NCI-H1417 (cell line): Measurements from ENCODE around the gene CRACR2B.
A peak's percentile ranks its signal among the peaks of the same experiment; 100 is the strongest.

Source experiments
- DNase-seq, 3 experiments: peaks; one replicate each; lab custom pipeline; 2025; lab: John Stamatoyannopoulos, UW

The CRACR2B gene

GRCh38 chr11:853682-854448 lies 26.1 kb downstream of the CRACR2B start:
- DNase-seq, result no peak

DNA sequence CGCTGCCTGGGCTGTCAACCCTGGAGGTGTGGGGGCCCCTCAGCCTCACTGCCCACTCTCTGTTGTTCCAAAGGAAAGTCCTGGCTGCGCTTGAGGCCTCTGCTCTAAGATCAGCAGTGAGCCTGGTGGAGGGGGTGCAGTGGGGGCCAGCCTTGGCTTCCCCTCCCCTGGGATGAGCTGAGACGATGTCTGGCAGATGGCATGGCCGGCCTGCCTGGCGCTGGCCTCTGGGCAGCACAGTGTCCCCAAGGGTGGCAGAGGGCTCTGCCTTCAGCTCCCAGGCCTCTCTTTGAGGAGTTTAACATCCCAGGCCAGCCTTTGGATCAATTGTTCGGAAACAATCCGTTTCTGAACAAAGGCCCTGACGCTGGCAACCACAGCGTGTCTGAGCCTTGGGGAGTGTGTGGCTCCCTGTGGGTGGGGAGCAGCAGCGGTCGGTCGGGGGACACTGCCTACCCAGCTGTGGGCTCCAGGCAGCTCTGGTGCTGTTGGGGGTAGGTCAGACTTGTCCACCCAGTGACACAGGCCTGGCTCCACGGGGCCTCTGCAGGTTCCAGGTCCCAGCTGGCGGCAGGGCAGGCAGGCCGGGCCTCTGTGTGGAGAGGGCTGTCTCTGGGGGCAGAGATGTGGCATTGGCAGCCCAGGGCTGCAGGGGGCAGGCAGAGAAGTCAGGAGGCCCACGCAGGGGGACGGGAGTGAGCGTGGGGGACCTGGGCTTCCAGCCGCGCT lies 27.0 kb downstream of the CRACR2B start:
- no peak for DNase-seq

- DNase-seq, result no peak
These were observed 27.6 kb downstream of the CRACR2B start for GRCh38 chr11:855330-855674.

DNA sequence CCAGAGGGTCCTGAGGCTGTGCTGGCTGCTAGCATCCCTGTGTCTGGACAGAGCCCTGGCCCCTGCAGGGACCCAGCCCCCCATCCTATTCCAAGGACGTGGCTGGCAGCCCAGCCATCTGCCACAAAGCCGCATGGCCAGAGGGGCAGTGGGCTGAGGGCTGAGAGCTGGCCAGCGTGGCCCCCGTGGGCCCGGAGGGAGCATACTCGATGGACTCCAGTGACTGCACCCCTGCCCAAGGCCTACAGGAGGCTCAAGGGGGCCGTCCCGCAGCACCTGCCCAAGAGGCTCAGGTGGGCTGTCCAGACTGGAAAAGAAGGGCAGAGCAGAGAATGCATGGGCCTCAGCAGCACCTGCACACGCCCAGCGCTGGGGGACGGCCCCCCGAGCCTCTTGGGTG lies 28.1 kb downstream of the CRACR2B start:
- DNase-seq, result no peak

GRCh38 chr11:856397-856796 lies 28.7 kb downstream of the CRACR2B start:
- no peak for DNase-seq

DNA sequence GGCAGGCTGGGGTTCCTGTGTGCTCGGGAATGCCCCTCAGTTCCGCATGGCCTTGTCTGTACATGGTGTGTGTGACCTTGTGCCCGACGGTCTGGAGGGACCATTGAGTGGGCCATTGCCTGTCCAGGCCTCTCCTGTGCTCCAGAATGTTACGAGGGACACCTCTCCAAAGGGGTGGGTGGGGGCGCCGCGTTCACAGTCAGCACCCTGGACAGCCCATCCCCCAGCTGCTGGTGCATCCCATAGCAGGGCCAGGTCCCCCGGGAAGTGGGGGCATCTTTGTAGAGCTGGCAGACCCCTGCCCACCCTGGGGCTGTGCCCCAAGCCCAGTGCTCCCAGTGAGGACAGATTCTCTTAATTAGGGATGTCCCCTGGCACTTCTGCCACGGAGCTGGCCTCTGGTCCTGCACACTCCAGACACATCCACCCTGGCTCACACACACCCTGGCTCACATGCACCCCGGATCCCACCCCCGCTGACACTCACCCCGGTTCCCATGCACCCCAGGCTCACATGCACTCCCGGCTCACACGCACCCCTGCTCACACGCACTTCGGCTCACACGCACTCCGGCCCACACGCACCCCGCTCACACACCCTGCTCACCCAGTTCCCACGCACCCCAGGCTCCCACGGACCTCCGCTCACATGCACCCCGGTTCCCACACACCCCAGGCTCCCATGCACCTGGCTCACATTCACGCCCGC lies 30.5 kb downstream of the CRACR2B start:
- no peak for DNase-seq

DNA sequence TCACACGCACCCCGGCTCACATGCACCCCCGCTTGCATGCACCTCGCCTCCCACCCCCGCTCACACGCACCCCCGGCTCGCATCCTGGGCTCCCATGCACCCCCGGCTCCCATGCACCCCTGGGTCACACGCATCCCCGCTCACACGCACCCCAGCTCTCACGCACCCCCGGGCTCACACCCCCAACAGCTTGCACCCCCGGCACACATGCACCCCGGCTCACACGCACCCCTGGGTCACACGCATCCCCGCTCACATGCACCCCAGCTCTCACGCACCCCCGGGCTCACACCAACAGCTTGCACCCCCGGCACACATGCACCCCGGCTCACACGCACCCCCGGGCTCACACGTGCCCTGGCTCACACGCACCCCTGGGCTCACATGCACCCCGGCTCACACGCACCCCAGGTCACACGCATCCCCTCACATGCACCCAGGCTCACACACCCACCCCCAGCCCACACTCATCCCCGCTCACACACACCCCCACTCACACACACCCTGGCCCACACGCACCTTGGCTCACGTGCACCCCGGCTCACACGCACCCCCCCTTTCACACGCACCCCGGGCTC lies 31.1 kb downstream of the CRACR2B start:
- DNase-seq, result no peak

- DNase-seq, result peak; percentile 56 to 70 (median 60)
These were observed 31.8 kb downstream of the CRACR2B start for GRCh38 chr11:859394-860131.

GRCh38 chr11:860234-861104 lies 32.8 kb downstream of the CRACR2B start:
- no peak for DNase-seq

DNA sequence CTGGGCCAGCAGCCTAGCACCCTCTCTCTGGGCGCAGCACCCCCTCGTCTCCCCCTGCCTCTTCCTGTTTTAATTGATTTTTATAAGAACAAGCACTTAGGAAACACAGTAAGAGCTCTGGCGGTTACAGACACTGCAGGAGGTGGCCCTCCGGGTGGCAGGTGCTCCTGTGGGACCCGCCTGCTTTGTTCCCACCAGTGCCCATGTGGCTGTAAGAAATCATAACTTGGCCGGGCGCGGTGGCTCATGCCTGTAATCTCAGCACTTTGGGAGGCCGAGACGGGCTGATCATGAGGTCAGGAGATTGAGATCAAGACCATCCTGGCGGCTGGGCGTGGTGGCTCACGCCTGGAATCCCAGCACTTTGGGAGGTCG lies 33.4 kb downstream of the CRACR2B start:
- peak in 2 of 3 experiments; percentile 53 to 77 for DNase-seq

DNA sequence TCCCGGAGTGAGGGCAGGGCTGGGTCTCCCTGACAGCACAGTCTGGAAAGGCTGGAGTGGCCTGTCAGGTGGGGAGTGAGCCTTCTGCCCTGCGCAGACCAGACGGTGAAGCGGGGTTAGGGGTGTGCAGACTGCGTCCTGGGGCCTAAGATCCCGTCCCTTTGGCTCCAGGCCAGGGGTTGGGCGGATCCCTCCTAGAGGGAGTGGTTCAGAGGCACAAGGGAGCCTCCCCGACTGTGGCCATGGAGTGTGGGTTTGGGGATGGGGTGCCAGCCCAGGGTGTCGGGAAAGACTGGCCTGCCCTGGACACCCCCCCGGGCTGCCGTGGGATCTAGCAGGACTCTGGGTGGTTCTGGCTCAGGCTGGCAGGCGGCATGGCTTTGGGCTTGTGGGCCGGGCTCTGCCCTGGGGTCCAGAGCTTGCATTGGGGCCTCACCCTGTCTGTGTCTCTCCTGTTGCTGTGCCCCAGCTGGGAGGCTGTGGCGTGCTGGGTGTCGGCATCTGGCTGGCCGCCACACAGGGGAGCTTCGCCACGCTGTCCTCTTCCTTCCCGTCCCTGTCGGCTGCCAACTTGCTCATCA lies 34.5 kb downstream of the CRACR2B start:
- DNase-seq, result no peak

DNA sequence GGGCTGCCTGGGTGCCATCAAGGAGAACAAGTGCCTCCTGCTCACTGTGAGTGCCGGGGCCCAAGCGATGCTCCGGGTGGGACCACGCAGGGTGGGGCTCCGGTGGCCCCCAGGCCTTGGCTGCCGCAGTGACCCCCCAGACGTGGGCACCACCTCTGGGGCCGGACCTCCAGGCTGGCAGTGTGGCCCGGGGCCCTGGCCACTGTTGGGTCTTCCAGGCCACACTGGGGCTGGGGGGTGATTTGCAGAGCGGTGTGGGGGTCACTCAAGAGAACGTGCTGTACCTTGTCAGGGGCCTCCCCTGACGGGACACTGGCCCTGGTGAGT lies 34.9 kb downstream of the CRACR2B start:
- no peak for DNase-seq

DNA sequence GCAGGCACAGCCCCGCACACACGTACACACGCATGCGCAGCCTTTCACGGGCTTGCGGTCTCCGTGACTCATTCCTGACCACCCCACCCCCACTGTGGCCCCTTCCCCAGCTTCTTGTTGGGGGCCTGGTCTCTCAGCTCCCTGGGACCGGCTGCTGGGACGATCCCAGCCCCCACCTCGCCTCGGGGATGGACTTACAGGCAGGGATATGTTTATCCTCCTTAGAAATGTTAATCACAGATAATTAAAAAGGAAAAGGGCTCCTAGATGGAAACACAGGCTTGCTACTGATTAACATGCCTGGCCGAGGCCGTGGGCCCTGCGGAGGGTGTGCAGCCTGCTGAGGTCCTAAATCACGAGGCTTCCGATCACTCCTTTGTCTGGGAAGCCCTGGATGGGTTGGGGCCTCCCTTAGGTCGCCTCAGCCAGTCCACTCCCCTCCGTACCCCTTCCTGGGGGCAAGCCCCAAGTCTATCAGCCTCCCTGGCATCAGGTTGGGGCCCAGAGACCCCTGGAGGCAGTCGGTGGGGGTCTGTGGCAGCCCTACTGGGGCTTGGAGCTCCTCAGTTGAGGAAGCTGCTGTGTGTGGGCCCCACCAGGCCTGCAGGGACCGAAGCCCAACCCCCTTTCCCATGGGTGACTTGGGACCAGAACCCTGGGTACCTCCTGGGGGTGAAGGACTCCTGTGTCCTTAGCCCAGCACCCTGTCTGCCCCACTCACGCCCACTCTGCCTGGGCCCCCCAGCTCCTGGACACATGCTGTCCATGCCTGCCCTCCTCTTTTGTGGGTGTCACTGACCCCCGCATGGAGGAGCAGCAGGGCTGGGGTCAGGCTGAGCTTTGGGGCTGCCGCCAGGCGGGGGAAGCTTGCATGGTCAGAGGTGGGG lies 35.5 kb downstream of the CRACR2B start:
- no peak for DNase-seq

GRCh38 chr11:863910-864827 lies 36.5 kb downstream of the CRACR2B start:
- DNase-seq, result no peak

DNA sequence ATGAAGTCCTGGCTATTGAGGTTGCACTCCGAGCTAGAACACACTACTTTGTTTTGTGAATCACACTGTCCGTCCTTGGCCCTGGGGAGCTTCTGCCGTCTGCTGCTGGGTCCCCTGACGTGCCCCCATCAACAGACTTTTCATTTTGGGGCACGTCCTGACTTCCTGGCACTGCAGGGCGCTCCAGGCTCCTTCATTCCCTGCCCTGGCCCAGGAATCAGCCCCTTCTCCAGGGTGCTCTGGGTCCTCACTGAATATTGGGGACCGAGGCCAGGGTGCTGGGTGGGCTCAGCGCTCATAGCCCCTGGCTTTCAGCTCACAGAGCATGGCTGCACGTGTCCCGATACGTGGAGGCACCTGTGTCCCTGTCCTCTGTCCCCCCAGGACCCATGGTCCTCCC lies 37.2 kb downstream of the CRACR2B start:
- DNase-seq, result no peak

DNA sequence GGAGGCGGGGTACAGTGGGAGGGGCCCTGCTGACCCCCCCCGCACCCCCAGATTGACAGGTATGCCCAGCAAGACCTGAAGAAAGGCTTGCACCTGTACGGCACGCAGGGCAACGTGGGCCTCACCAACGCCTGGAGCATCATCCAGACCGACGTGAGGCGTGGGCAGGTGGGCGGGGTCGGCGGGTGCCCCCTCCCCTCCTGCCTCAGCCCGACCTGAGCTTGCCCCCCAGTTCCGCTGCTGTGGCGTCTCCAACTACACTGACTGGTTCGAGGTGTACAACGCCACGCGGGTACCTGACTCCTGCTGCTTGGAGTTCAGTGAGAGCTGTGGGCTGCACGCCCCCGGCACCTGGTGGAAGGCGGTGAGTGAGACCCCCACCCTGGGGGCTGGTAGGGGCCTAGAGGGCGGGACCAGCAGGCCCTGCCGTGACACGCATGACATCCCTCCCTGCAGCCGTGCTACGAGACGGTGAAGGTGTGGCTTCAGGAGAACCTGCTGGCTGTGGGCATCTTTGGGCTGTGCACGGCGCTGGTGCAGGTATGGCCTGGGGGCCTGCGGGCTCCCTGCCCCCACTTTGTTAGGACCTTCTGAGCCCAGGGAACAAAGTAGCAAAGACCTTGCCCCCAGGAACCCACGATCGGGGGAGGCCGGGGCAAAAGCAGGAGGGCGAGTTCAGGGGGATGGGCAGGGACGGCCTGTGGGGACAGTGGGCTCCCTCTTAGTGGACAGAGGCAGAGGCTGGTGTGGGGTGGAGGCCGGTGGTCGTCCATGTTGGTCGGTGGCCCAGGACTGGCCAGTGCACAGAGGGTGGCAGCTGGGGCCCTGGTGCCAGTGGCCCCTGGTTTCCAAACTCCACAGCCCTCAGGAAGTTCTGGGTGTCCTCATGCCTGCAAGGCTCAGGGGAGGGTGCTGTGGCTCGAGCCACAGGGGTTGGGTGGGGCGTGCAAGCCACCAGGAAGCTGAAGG lies 38.0 kb downstream of the CRACR2B start:
- no peak for DNase-seq

- DNase-seq, result no peak
These were observed 38.8 kb downstream of the CRACR2B start for GRCh38 chr11:866481-866880.
